ENCODE results near the gene TRMU.

The TRMU gene

GRCh38 chr22:46335201-46336118 lies at the start of gene TRMU:
Gene TRMU, plus strand, starts transcription at chr22:46335714. Its CDS starts 51 bp downstream, at chr22:46335765.
- in situ Hi-C loops (cut with MboI; ENCODE audit: low sequenced_read_pairs): no loop called here

GRCh38 chr22:46286006-46286405 lies 49.5 kb upstream of the TRMU start:
- in situ Hi-C loops (cut with MboI; ENCODE audit: low sequenced_read_pairs): no loop called here

- in situ Hi-C loops (cut with MboI; ENCODE audit: low sequenced_read_pairs): no loop called here
Measured at GRCh38 chr22:46286941-46287872, 48.3 kb upstream of the TRMU start.

- in situ Hi-C loops (cut with MboI; ENCODE audit: low sequenced_read_pairs): no loop called here
Measured at GRCh38 chr22:46287873-46288751, 47.4 kb upstream of the TRMU start.

- in situ Hi-C loops (cut with MboI; ENCODE audit: low sequenced_read_pairs): no loop called here
Measured at GRCh38 chr22:46288846-46289243, 46.7 kb upstream of the TRMU start.

GRCh38 chr22:46289244-46289891 lies 46.1 kb upstream of the TRMU start:
- in situ Hi-C loops (cut with MboI; ENCODE audit: low sequenced_read_pairs): no loop called here

- in situ Hi-C loops (cut with MboI; ENCODE audit: low sequenced_read_pairs): no loop called here
Measured at GRCh38 chr22:46290121-46290842, 45.2 kb upstream of the TRMU start.

- in situ Hi-C loops (cut with MboI; ENCODE audit: low sequenced_read_pairs): no loop called here
Measured at GRCh38 chr22:46290843-46291785, 44.4 kb upstream of the TRMU start.

GRCh38 chr22:46292173-46292572 lies 43.3 kb upstream of the TRMU start:
- in situ Hi-C loops (cut with MboI; ENCODE audit: low sequenced_read_pairs): no loop called here

GRCh38 chr22:46292732-46293131 lies 42.8 kb upstream of the TRMU start:
- in situ Hi-C loops (cut with MboI; ENCODE audit: low sequenced_read_pairs): no loop called here

GRCh38 chr22:46293577-46294260 lies 41.8 kb upstream of the TRMU start:
- in situ Hi-C loops (cut with MboI; ENCODE audit: low sequenced_read_pairs): no loop called here

GRCh38 chr22:46294784-46295183 lies 40.7 kb upstream of the TRMU start:
- in situ Hi-C loops (cut with MboI; ENCODE audit: low sequenced_read_pairs): no loop called here

- in situ Hi-C loops (cut with MboI; ENCODE audit: low sequenced_read_pairs): no loop called here
Measured at GRCh38 chr22:46295277-46295971, 40.1 kb upstream of the TRMU start.

GRCh38 chr22:46296257-46297150 lies 39.0 kb upstream of the TRMU start, which contains the start of gene GTSE1:
Gene GTSE1, plus strand, starts transcription at chr22:46296870. Its CDS starts 531 bp downstream, at chr22:46297401.
- in situ Hi-C loops (cut with MboI; ENCODE audit: low sequenced_read_pairs): no loop called here

GRCh38 chr22:46297151-46297812 lies 38.2 kb upstream of the TRMU start:
- in situ Hi-C loops (cut with MboI; ENCODE audit: low sequenced_read_pairs): no loop called here

- in situ Hi-C loops (cut with MboI; ENCODE audit: low sequenced_read_pairs): no loop called here
Measured at GRCh38 chr22:46299101-46299500, 36.4 kb upstream of the TRMU start.
